ENCODE results near the gene CHCHD10.

DNA sequence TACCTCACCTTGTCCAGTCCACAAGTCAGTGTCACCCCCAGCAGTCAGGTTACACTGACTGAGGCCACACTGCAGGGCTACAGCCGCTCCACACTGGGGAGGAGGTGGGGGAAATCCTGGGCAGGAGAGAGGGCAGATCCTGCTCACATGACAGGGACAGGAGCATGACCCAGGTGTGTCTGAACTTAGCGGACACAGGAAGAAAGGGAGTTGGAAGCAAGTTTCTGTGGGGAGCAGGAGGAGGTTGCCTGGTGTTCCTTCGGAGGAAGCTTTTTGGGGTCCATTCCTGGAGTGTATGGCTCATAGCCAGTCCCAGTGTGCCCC is 10.8 kb upstream of the CHCHD10 start:
- TF ChIP-seq CTCF (IDR thresholded peaks at IDR 0.05) (no peak), POLR2A (IDR thresholded peaks at IDR 0.05) (no peak)
